ENCODE measurements around the gene RBM39. TPM values are rescaled to one million over a fixed set of nuclear protein-coding genes. Genes with fewer than 3 reads are reported as not detected.

RBM39 gene
- total and polyA plus RNA-seq, 2 of the 13 experiments (the other 11 are each of a cell fraction or from before 2014, with no cell fraction given), result 788 to 920 TPM

- TF ChIP-seq, protein P1, sequence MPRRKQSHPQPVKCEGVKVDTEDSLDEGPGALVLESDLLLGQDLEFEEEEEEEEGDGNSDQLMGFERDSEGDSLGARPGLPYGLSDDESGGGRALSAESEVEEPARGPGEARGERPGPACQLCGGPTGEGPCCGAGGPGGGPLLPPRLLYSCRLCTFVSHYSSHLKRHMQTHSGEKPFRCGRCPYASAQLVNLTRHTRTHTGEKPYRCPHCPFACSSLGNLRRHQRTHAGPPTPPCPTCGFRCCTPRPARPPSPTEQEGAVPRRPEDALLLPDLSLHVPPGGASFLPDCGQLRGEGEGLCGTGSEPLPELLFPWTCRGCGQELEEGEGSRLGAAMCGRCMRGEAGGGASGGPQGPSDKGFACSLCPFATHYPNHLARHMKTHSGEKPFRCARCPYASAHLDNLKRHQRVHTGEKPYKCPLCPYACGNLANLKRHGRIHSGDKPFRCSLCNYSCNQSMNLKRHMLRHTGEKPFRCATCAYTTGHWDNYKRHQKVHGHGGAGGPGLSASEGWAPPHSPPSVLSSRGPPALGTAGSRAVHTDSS (CRISPR knock-in tag; conservative IDR thresholded peaks at IDR 0.05), result 0 out of 2 replicates have a peak, but pooled peaks have one; percentile 21
- TF ChIP-seq NFE2L2 (IDR thresholded peaks at IDR 0.05; ENCODE audit: low read length) (no peak), ZNF503 (CRISPR knock-in tag; IDR thresholded peaks at IDR 0.05) (0 out of 2 replicates have a peak, but pooled peaks have one; percentile 33), NFYB (CRISPR knock-in tag; IDR thresholded peaks at IDR 0.05) (0 out of 2 replicates have a peak, but pooled peaks have one; percentile 6), ZSCAN12 (CRISPR knock-in tag; IDR thresholded peaks at IDR 0.05) (no peak), KDM5A (IDR thresholded peaks at IDR 0.05; ENCODE audit: borderline replicate concordance, low read length) (peak; percentile 47; the same call in 1 of the 2 replicates), ZNF879 (CRISPR knock-in tag; IDR thresholded peaks at IDR 0.05) (no peak), ZNF343 (CRISPR knock-in tag; IDR thresholded peaks at IDR 0.05) (no peak), PRPF4 (IDR thresholded peaks at IDR 0.05; ENCODE audit: low read depth, low read length, poor library complexity, severe bottlenecking) (no peak)
- TF ChIP-seq, protein P2, sequence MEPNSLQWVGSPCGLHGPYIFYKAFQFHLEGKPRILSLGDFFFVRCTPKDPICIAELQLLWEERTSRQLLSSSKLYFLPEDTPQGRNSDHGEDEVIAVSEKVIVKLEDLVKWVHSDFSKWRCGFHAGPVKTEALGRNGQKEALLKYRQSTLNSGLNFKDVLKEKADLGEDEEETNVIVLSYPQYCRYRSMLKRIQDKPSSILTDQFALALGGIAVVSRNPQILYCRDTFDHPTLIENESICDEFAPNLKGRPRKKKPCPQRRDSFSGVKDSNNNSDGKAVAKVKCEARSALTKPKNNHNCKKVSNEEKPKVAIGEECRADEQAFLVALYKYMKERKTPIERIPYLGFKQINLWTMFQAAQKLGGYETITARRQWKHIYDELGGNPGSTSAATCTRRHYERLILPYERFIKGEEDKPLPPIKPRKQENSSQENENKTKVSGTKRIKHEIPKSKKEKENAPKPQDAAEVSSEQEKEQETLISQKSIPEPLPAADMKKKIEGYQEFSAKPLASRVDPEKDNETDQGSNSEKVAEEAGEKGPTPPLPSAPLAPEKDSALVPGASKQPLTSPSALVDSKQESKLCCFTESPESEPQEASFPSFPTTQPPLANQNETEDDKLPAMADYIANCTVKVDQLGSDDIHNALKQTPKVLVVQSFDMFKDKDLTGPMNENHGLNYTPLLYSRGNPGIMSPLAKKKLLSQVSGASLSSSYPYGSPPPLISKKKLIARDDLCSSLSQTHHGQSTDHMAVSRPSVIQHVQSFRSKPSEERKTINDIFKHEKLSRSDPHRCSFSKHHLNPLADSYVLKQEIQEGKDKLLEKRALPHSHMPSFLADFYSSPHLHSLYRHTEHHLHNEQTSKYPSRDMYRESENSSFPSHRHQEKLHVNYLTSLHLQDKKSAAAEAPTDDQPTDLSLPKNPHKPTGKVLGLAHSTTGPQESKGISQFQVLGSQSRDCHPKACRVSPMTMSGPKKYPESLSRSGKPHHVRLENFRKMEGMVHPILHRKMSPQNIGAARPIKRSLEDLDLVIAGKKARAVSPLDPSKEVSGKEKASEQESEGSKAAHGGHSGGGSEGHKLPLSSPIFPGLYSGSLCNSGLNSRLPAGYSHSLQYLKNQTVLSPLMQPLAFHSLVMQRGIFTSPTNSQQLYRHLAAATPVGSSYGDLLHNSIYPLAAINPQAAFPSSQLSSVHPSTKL (CRISPR knock-in tag; IDR thresholded peaks at IDR 0.05), result no peak
- TF ChIP-seq, protein P3, sequence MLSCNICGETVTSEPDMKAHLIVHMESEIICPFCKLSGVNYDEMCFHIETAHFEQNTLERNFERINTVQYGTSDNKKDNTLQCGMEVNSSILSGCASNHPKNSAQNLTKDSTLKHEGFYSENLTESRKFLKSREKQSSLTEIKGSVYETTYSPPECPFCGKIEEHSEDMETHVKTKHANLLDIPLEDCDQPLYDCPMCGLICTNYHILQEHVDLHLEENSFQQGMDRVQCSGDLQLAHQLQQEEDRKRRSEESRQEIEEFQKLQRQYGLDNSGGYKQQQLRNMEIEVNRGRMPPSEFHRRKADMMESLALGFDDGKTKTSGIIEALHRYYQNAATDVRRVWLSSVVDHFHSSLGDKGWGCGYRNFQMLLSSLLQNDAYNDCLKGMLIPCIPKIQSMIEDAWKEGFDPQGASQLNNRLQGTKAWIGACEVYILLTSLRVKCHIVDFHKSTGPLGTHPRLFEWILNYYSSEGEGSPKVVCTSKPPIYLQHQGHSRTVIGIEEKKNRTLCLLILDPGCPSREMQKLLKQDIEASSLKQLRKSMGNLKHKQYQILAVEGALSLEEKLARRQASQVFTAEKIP (CRISPR knock-in tag; IDR thresholded peaks at IDR 0.05; ENCODE audit: borderline replicate concordance), result no peak
- TF ChIP-seq, protein P4, sequence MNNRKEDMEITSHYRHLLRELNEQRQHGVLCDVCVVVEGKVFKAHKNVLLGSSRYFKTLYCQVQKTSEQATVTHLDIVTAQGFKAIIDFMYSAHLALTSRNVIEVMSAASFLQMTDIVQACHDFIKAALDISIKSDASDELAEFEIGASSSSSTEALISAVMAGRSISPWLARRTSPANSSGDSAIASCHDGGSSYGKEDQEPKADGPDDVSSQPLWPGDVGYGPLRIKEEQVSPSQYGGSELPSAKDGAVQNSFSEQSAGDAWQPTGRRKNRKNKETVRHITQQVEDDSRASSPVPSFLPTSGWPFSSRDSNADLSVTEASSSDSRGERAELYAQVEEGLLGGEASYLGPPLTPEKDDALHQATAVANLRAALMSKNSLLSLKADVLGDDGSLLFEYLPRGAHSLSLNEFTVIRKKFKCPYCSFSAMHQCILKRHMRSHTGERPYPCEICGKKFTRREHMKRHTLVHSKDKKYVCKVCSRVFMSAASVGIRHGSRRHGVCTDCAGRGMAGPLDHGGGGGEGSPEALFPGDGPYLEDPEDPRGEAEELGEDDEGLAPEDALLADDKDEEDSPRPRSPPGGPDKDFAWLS (CRISPR knock-in tag; IDR thresholded peaks at IDR 0.05; ENCODE audit: borderline replicate concordance), result peak; percentile 90; the same call in 1 of the 2 replicates
These were observed 43.5 kb downstream of the RBM39 start (continued) for GRCh38 chr20:35698298-35699126.
